Adrenal gland (tissue), 5 donors: ENCODE results near the gene MAP2K5.

Experiments
- CTCF ChIP-seq, 6 experiments: fragments of 450-650 bp in 4 of 6; fragments of 200-600 bp in 2 of 6; sonication (generic) in 1 of 6; IDR thresholded peaks; 1 replicate in 5 of 6; 2 replicates in 1 of 6; pipeline versions ENCODE4 v1.5.1 to v1.8.0; 2016 to 2021; ENCODE audit warnings: antibody characterized with exemption in 6 of 6, mild to moderate bottlenecking in 2 of 6, moderate library complexity in 1 of 6
- POLR2A ChIP-seq, 2 donors: fragments of 450-650 bp; IDR thresholded peaks; one replicate each; pipeline ENCODE4 v1.6.1; 2017; ENCODE audit warnings: antibody characterized with exemption in 2 of 2, mild to moderate bottlenecking in 2 of 2, moderate library complexity in 1 of 2
- donor health status: DM: no; HTN: no; CAD: no.

- peak; percentile 60 to 82 (median 72) for TF ChIP-seq CTCF (IDR thresholded peaks at IDR 0.05)
- TF ChIP-seq POLR2A (IDR thresholded peaks at IDR 0.05), result no peak
Observed at GRCh38 chr15:67836477-67836876, 294.0 kb downstream of the MAP2K5 start.
